Caco-2 (cell line): ENCODE measurements around the gene SECISBP2. TPM values are rescaled to one million over a fixed set of nuclear protein-coding genes. Genes with fewer than 3 reads are reported as not detected.

Experiments used
- BruUV-seq: library from RNA; stranded (reverse); fragments of 400-500 nt; replicated peaks from 2 replicates; lab custom pipeline; 2021; lab: Mats Ljungman, UMichigan
- CTCF ChIA-PET: fragments of 300-600 bp; sonication (Branson Sonifier 250); formaldehyde crosslinking; loops from one replicate; lab custom pipeline; 2022; ENCODE audit warnings: antibody characterized with exemption; lab: Charles Lee
- POLR2A ChIA-PET: fragments of 300-600 bp; sonication (Branson Sonifier 250); formaldehyde crosslinking; loops from one replicate; lab custom pipeline; 2022; ENCODE audit warnings: antibody characterized with exemption; lab: Charles Lee
- DNase-seq, 2 experiments: peaks; one replicate each; pipeline versions ENCODE4 v3.0.0 to v3.0.0-alpha.2; 2020 to 2022
- H3K27me3 ChIP-seq: replicated peaks from 2 replicates; pipeline ENCODE4 v1.6.0; 2011; ENCODE audit warnings: low read length; ENCODE audit not compliant: control insufficient read depth, insufficient read depth
- H3K36me3 ChIP-seq: 2 replicates; pipeline ENCODE4 v1.5.1; 2011; ENCODE audit warnings: low read length; ENCODE audit not compliant: control insufficient read depth, insufficient read depth
- H3K4me1 ChIP-seq: fragments of 250-450 bp; sonication (Bioruptor Pico); 2 replicates; pipeline ENCODE4 v1.5.1; 2020; ENCODE audit warnings: mild to moderate bottlenecking
- H3K4me3 ChIP-seq: 2 replicates; pipeline ENCODE4 v1.5.1; 2011; ENCODE audit warnings: low read depth, mild to moderate bottlenecking, control low read depth, low read length
- H3K9me3 ChIP-seq: fragments of 250-450 bp; sonication (Bioruptor Pico); 2 replicates; pipeline ENCODE4 v1.5.1; 2020; ENCODE audit warnings: mild to moderate bottlenecking, moderate library complexity
- H3K27ac Mint-ChIP-seq: one replicate; pipeline ENCODE4 v1.8.0; 2022; ENCODE audit warnings: mixed read lengths; ENCODE audit not compliant: unreplicated experiment
- H3K27me3 Mint-ChIP-seq: one replicate; pipeline ENCODE4 v1.8.0; 2022; ENCODE audit warnings: mixed read lengths; ENCODE audit not compliant: insufficient read depth, unreplicated experiment
- H3K36me3 Mint-ChIP-seq: one replicate; pipeline ENCODE4 v1.8.0; 2022; ENCODE audit warnings: mild to moderate bottlenecking, mixed read lengths; ENCODE audit not compliant: insufficient read depth, unreplicated experiment
- H3K4me1 Mint-ChIP-seq: one replicate; pipeline ENCODE4 v1.8.0; 2022; ENCODE audit warnings: low read depth, mixed read lengths; ENCODE audit not compliant: unreplicated experiment
- H3K4me3 Mint-ChIP-seq: one replicate; pipeline ENCODE4 v1.8.0; 2022; ENCODE audit warnings: mild to moderate bottlenecking, moderate library complexity, mixed read lengths; ENCODE audit not compliant: unreplicated experiment
- H3K9me3 Mint-ChIP-seq: one replicate; pipeline ENCODE4 v1.8.0; 2022; ENCODE audit warnings: mixed read lengths; ENCODE audit not compliant: unreplicated experiment
- CTCF ChIP-seq, 2 experiments: fragments of 200-600 bp in 1 of 2; IDR thresholded peaks; 1 replicate in 1 of 2; 2 replicates in 1 of 2; pipeline versions ENCODE4 v1.5.1 to v1.8.0; 2011 to 2022; ENCODE audit warnings: antibody characterized with exemption in 1 of 2, control low read depth in 1 of 2, inconsistent platforms in 1 of 2, low read depth in 1 of 2, low read length in 1 of 2, mild to moderate bottlenecking in 1 of 2, moderate library complexity in 1 of 2; ENCODE audit not compliant: insufficient read depth in 1 of 2, severe bottlenecking in 1 of 2, unreplicated experiment in 1 of 2
- intact Hi-C: fragments of 100-400 bp; cut with micrococcal nuclease; formaldehyde crosslinking; loops from one replicate; pipeline ENCODE4 v1.10.0; 2022; ENCODE audit not compliant: unreplicated experiment
- total RNA-seq: library from RNA; stranded (reverse); gene quantifications from 2 replicates; pipeline ENCODE4 v1.2.3, GENCODE V29; 2022

Gene SECISBP2
- total RNA-seq, 1 experiment from 2014 or later, result 21.0 TPM

- H3K9me3 Mint-ChIP-seq, result no peaks in the 10 kb centered on the region
- no peak overlapping the region for H3K4me3 Mint-ChIP-seq
- POLR2A ChIA-PET, result no interaction called here
- no TSS peak for BruUV-seq
- H3K27me3 Mint-ChIP-seq, result no peaks in the 10 kb centered on the region
- Histone ChIP-seq H3K4me1 (no peaks in the 10 kb centered on the region), H3K9me3 (no peaks in the 10 kb centered on the region), H3K4me3 (no peak overlapping the region), H3K36me3 (no peaks in the 10 kb centered on the region), H3K27me3 (no peaks in the 10 kb centered on the region)
- H3K36me3 Mint-ChIP-seq, result peaks cover 15% of the 10 kb centered on the region
- CTCF ChIA-PET, result no interaction called here
- no peak for TF ChIP-seq CTCF (IDR thresholded peaks at IDR 0.05; ENCODE audit: insufficient read depth in 1 of 2, low read depth in 1 of 2, low read length in 1 of 2, severe bottlenecking in 1 of 2, unreplicated experiment in 1 of 2)
- H3K27ac Mint-ChIP-seq, result no peak overlapping the region
- no peak for DNase-seq
- no peaks in the 10 kb centered on the region for H3K4me1 Mint-ChIP-seq
- intact Hi-C loops, result no loop called here
These were observed 45.8 kb downstream of the SECISBP2 start for GRCh38 chr9:89363921-89364665.

GRCh38 chr9:89364666-89365531, 46.6 kb downstream of the SECISBP2 start:
- H3K9me3 ChIP-seq, result no peaks in the 10 kb centered on the region
- H3K36me3 Mint-ChIP-seq, result peaks cover 15% of the 10 kb centered on the region
- H3K4me3 Mint-ChIP-seq, result no peak overlapping the region
- no peaks in the 10 kb centered on the region for H3K27me3 Mint-ChIP-seq
- TF ChIP-seq CTCF (IDR thresholded peaks at IDR 0.05; ENCODE audit: insufficient read depth in 1 of 2, low read depth in 1 of 2, low read length in 1 of 2, severe bottlenecking in 1 of 2, unreplicated experiment in 1 of 2), result no peak
- H3K9me3 Mint-ChIP-seq, result no peaks in the 10 kb centered on the region
- no peak overlapping the region for H3K27ac Mint-ChIP-seq
- no peaks in the 10 kb centered on the region for H3K27me3 ChIP-seq
- intact Hi-C loops, result no loop called here
- ChIA-PET CTCF (no interaction called here), POLR2A (no interaction called here)
- no TSS peak for BruUV-seq
- no peak overlapping the region for H3K4me3 ChIP-seq
- H3K36me3 ChIP-seq, result no peaks in the 10 kb centered on the region
- no peak for DNase-seq
- H3K4me1 Mint-ChIP-seq, result no peaks in the 10 kb centered on the region
- no peaks in the 10 kb centered on the region for H3K4me1 ChIP-seq

GRCh38 chr9:89365532-89365912, 47.2 kb downstream of the SECISBP2 start:
- no peaks in the 10 kb centered on the region for H3K27me3 ChIP-seq
- peaks cover 12% of the 10 kb centered on the region for H3K36me3 Mint-ChIP-seq
- no peak overlapping the region for H3K4me3 Mint-ChIP-seq
- no peak for TF ChIP-seq CTCF (IDR thresholded peaks at IDR 0.05; ENCODE audit: insufficient read depth in 1 of 2, low read depth in 1 of 2, low read length in 1 of 2, severe bottlenecking in 1 of 2, unreplicated experiment in 1 of 2)
- no peak for DNase-seq
- ChIA-PET POLR2A (no interaction called here), CTCF (no interaction called here)
- H3K4me1 Mint-ChIP-seq, result no peaks in the 10 kb centered on the region
- no peaks in the 10 kb centered on the region for H3K36me3 ChIP-seq
- intact Hi-C loops, result no loop called here
- H3K4me1 ChIP-seq, result no peaks in the 10 kb centered on the region
- H3K9me3 Mint-ChIP-seq, result no peaks in the 10 kb centered on the region
- H3K27me3 Mint-ChIP-seq, result no peaks in the 10 kb centered on the region
- H3K9me3 ChIP-seq, result no peaks in the 10 kb centered on the region
- H3K27ac Mint-ChIP-seq, result no peak overlapping the region
- BruUV-seq, result no TSS peak
- no peak overlapping the region for H3K4me3 ChIP-seq
